Measurements from ENCODE around the gene NHLRC4.
A peak's percentile ranks its signal among the peaks of the same experiment; 100 is the strongest.
"Not testable (repeated sequence)": the region's sequence is repeated elsewhere in the genome, so short reads cannot be mapped to it uniquely, and the experiment has no call there.

Gene NHLRC4

GRCh38 chr16:597655-598054 is 30.9 kb downstream of the NHLRC4 start:
- WGBS (ENCODE audit: insufficient coverage), result 98% methylated on average over 4 of the region's 7 CpGs
- POLR2A ChIA-PET, result not testable (repeated sequence)
- H3K4me1 ChIP-seq (ENCODE audit: control extremely low read depth in 1 of 4, control insufficient read depth in 4 of 4, insufficient read depth in 4 of 4, low read length in 3 of 4), result peaks cover 0 to 25% (median 15%) of the 10 kb centered on the region in 4 experiments

GRCh38 chr16:598823-599739 is 32.3 kb downstream of the NHLRC4 start:
- 99% methylated on average over 37 of the region's 43 CpGs for WGBS (ENCODE audit: insufficient coverage)
- H3K4me3 ChIP-seq (ENCODE audit: control insufficient read depth in 1 of 7, extremely low read depth in 1 of 7, insufficient read depth in 4 of 7, low read depth in 2 of 7, low read length in 6 of 7), result no peak overlapping the region
- peaks cover 0 to 10% (median 7%) of the 10 kb centered on the region in 4 experiments for H3K4me1 ChIP-seq (ENCODE audit: control extremely low read depth in 1 of 4, control insufficient read depth in 4 of 4, insufficient read depth in 4 of 4, low read length in 3 of 4)
- H3K27ac ChIP-seq (ENCODE audit: insufficient read depth in 1 of 2, low read depth in 1 of 2, low read length in 2 of 2, poor library complexity in 1 of 2, severe bottlenecking in 2 of 2), result no peak overlapping the region
- DNase-seq, result no peak
- H3K9me3 ChIP-seq (ENCODE audit: control extremely low read depth in 1 of 5, control insufficient read depth in 4 of 5, insufficient read depth in 2 of 5, low read depth in 1 of 5, low read length in 4 of 5), result no peaks in the 10 kb centered on the region
- peaks cover 0 to 26% (median 15%) of the 10 kb centered on the region in 4 experiments for H3K36me3 ChIP-seq (ENCODE audit: control insufficient read depth in 4 of 4, insufficient read depth in 4 of 4, low read length in 3 of 4)
- POLR2A ChIA-PET, result interaction anchor here (0.6 kb wide), 1 partner anchor 10 kb away, joined by 4 read pairs; no protein-coding TSS in a partner anchor
- CTCF ChIA-PET, result interaction anchor here (0.7 to 2.0 kb wide), 6 partner anchors 9 to 53 kb away, joined by 3 to 11 read pairs (median 6); partner anchors contain the start of gene RAB40C
- no peaks in the 10 kb centered on the region for H3K27me3 ChIP-seq (replicated peaks in 2 of 5; ENCODE audit: control insufficient read depth in 4 of 5, insufficient read depth in 5 of 5, low read length in 4 of 5)

More at GRCh38 chr16:597655-598054, 30.9 kb downstream of the NHLRC4 start:
- H3K4me3 ChIP-seq (ENCODE audit: control insufficient read depth in 1 of 7, extremely low read depth in 1 of 7, insufficient read depth in 4 of 7, low read depth in 2 of 7, low read length in 6 of 7); DNase-seq; CTCF ChIA-PET; H3K27me3 ChIP-seq (replicated peaks in 2 of 5; ENCODE audit: control insufficient read depth in 4 of 5, insufficient read depth in 5 of 5, low read length in 4 of 5); H3K27ac ChIP-seq (ENCODE audit: insufficient read depth in 1 of 2, low read depth in 1 of 2, low read length in 2 of 2, poor library complexity in 1 of 2, severe bottlenecking in 2 of 2); H3K9me3 ChIP-seq (ENCODE audit: control extremely low read depth in 1 of 5, control insufficient read depth in 4 of 5, insufficient read depth in 2 of 5, low read depth in 1 of 5, low read length in 4 of 5): not testable (repeated sequence)
- peaks cover 0 to 30% (median 18%) of the 10 kb centered on the region in 4 experiments for H3K36me3 ChIP-seq (ENCODE audit: control insufficient read depth in 4 of 4, insufficient read depth in 4 of 4, low read length in 3 of 4)

GRCh38 chr16:600781-601180 is 34.0 kb downstream of the NHLRC4 start:
- Histone ChIP-seq H3K4me1 (ENCODE audit: control extremely low read depth in 1 of 4, control insufficient read depth in 4 of 4, insufficient read depth in 4 of 4, low read length in 3 of 4) (peaks cover 0 to 9% (median 7%) of the 10 kb centered on the region in 4 experiments), H3K9me3 (ENCODE audit: control extremely low read depth in 1 of 5, control insufficient read depth in 4 of 5, insufficient read depth in 2 of 5, low read depth in 1 of 5, low read length in 4 of 5) (peaks cover 0 to 5% (median 3%) of the 10 kb centered on the region in 5 experiments), H3K27me3 (replicated peaks in 2 of 5; ENCODE audit: control insufficient read depth in 4 of 5, insufficient read depth in 5 of 5, low read length in 4 of 5) (no peaks in the 10 kb centered on the region), H3K36me3 (ENCODE audit: control insufficient read depth in 4 of 4, insufficient read depth in 4 of 4, low read length in 3 of 4) (peaks cover 0 to 23% (median 14%) of the 10 kb centered on the region in 4 experiments), H3K27ac (ENCODE audit: insufficient read depth in 1 of 2, low read depth in 1 of 2, low read length in 2 of 2, poor library complexity in 1 of 2, severe bottlenecking in 2 of 2) (no peak overlapping the region), H3K4me3 (ENCODE audit: control insufficient read depth in 1 of 7, extremely low read depth in 1 of 7, insufficient read depth in 4 of 7, low read depth in 2 of 7, low read length in 6 of 7) (no peak overlapping the region)
- POLR2A ChIA-PET, result interaction anchor here (1.8 kb wide), 1 partner anchor 11 kb away, joined by 5 read pairs; the partner anchor contains the start of gene RAB40C
- peak; percentile 60 to 73 (median 71) for DNase-seq
- 38% methylated on average over 6 of the region's 7 CpGs for WGBS (ENCODE audit: insufficient coverage)
- CTCF ChIA-PET, result interaction anchor here (1.0 to 2.4 kb wide), 14 partner anchors 8 to 210 kb away, joined by 3 to 20 read pairs (median 4); partner anchors contain the start of genes METTL26 and RAB40C

- Histone ChIP-seq H3K4me1 (ENCODE audit: control extremely low read depth in 1 of 4, control insufficient read depth in 4 of 4, insufficient read depth in 4 of 4, low read length in 3 of 4) (peaks cover 0 to 7% (median 5%) of the 10 kb centered on the region in 4 experiments), H3K27me3 (replicated peaks in 2 of 5; ENCODE audit: control insufficient read depth in 4 of 5, insufficient read depth in 5 of 5, low read length in 4 of 5) (no peaks in the 10 kb centered on the region), H3K36me3 (ENCODE audit: control insufficient read depth in 4 of 4, insufficient read depth in 4 of 4, low read length in 3 of 4) (peaks cover 0 to 12% (median 7%) of the 10 kb centered on the region in 4 experiments), H3K9me3 (ENCODE audit: control extremely low read depth in 1 of 5, control insufficient read depth in 4 of 5, insufficient read depth in 2 of 5, low read depth in 1 of 5, low read length in 4 of 5) (peaks cover 0 to 5% (median 3%) of the 10 kb centered on the region in 5 experiments), H3K4me3 (ENCODE audit: control insufficient read depth in 1 of 7, extremely low read depth in 1 of 7, insufficient read depth in 4 of 7, low read depth in 2 of 7, low read length in 6 of 7) (no peak overlapping the region), H3K27ac (ENCODE audit: insufficient read depth in 1 of 2, low read depth in 1 of 2, low read length in 2 of 2, poor library complexity in 1 of 2, severe bottlenecking in 2 of 2) (no peak overlapping the region)
- no peak for DNase-seq
- WGBS (ENCODE audit: insufficient coverage), result 50% methylated on average over 1 of the region's 5 CpGs
- CTCF ChIA-PET, result no interaction called here
- POLR2A ChIA-PET, result no interaction called here
Observed at GRCh38 chr16:603933-604332, 37.1 kb downstream of the NHLRC4 start.

GRCh38 chr16:606656-607307 is 40.0 kb downstream of the NHLRC4 start:
- CTCF ChIA-PET, result interaction anchor here (0.7 kb wide), 1 partner anchor 183 kb away, joined by 3 read pairs; no protein-coding TSS in a partner anchor
- POLR2A ChIA-PET, result no interaction called here
- Histone ChIP-seq H3K36me3 (ENCODE audit: control insufficient read depth in 4 of 4, insufficient read depth in 4 of 4, low read length in 3 of 4) (peaks cover 0 to 6% (median 3%) of the 10 kb centered on the region in 4 experiments), H3K4me3 (ENCODE audit: control insufficient read depth in 1 of 7, extremely low read depth in 1 of 7, insufficient read depth in 4 of 7, low read depth in 2 of 7, low read length in 6 of 7) (no peak overlapping the region), H3K4me1 (ENCODE audit: control extremely low read depth in 1 of 4, control insufficient read depth in 4 of 4, insufficient read depth in 4 of 4, low read length in 3 of 4) (no peaks in the 10 kb centered on the region), H3K9me3 (ENCODE audit: control extremely low read depth in 1 of 5, control insufficient read depth in 4 of 5, insufficient read depth in 2 of 5, low read depth in 1 of 5, low read length in 4 of 5) (peaks cover 0 to 5% (median 3%) of the 10 kb centered on the region in 5 experiments), H3K27me3 (replicated peaks in 2 of 5; ENCODE audit: control insufficient read depth in 4 of 5, insufficient read depth in 5 of 5, low read length in 4 of 5) (no peaks in the 10 kb centered on the region), H3K27ac (ENCODE audit: insufficient read depth in 1 of 2, low read depth in 1 of 2, low read length in 2 of 2, poor library complexity in 1 of 2, severe bottlenecking in 2 of 2) (no peak overlapping the region)
- no peak for DNase-seq
- 95% methylated on average over 18 of the region's 22 CpGs for WGBS (ENCODE audit: insufficient coverage)

GRCh38 chr16:608019-608418 is 41.2 kb downstream of the NHLRC4 start:
- Histone ChIP-seq H3K4me1 (ENCODE audit: control extremely low read depth in 1 of 4, control insufficient read depth in 4 of 4, insufficient read depth in 4 of 4, low read length in 3 of 4) (no peaks in the 10 kb centered on the region), H3K36me3 (ENCODE audit: control insufficient read depth in 4 of 4, insufficient read depth in 4 of 4, low read length in 3 of 4) (peaks cover 0 to 6% (median 1%) of the 10 kb centered on the region in 4 experiments), H3K27ac (ENCODE audit: insufficient read depth in 1 of 2, low read depth in 1 of 2, low read length in 2 of 2, poor library complexity in 1 of 2, severe bottlenecking in 2 of 2) (no peak overlapping the region), H3K4me3 (ENCODE audit: control insufficient read depth in 1 of 7, extremely low read depth in 1 of 7, insufficient read depth in 4 of 7, low read depth in 2 of 7, low read length in 6 of 7) (no peak overlapping the region), H3K9me3 (ENCODE audit: control extremely low read depth in 1 of 5, control insufficient read depth in 4 of 5, insufficient read depth in 2 of 5, low read depth in 1 of 5, low read length in 4 of 5) (peaks cover 0 to 5% (median 3%) of the 10 kb centered on the region in 5 experiments), H3K27me3 (replicated peaks in 2 of 5; ENCODE audit: control insufficient read depth in 4 of 5, insufficient read depth in 5 of 5, low read length in 4 of 5) (no peaks in the 10 kb centered on the region)
- DNase-seq, result no peak
- WGBS (ENCODE audit: insufficient coverage), result 100% methylated on average over 5 of the region's 10 CpGs
- POLR2A ChIA-PET, result no interaction called here
- CTCF ChIA-PET, result interaction anchor here (0.9 to 1.1 kb wide), 4 partner anchors 14 to 31 kb away, joined by 3 to 4 read pairs (median 3); no protein-coding TSS in a partner anchor
